Activated CD8-positive, alpha-beta T cell treated with anti-CD3 and anti-CD28 coated beads for 36 hours (primary cell): ENCODE measurements around the gene RGS5. TPM values are rescaled to one million over a fixed set of nuclear protein-coding genes. Genes with fewer than 3 reads are reported as not detected.

Experiments used
- ATAC-seq: fragments of 200-7000 bp; cut with Tn5 transposase; one replicate; pipeline ENCODE4 v1.10.0; 2021; ENCODE audit warnings: mild to moderate bottlenecking, moderate library complexity
- CTCF ChIA-PET: fragments of 350-600 bp; sonication (Branson Sonifier 250); formaldehyde crosslinking; loops from one replicate; lab custom pipeline; 2021; ENCODE audit warnings: antibody characterized with exemption; lab: Charles Lee
- POLR2A ChIA-PET: fragments of 350-600 bp; sonication (Branson Sonifier 250); formaldehyde crosslinking; loops from one replicate; lab custom pipeline; 2021; ENCODE audit warnings: antibody characterized with exemption; lab: Charles Lee
- DNase-seq: peaks from one replicate; pipeline ENCODE4 v3.0.0-alpha.2; 2020
- H3K27ac Mint-ChIP-seq: one replicate; pipeline ENCODE4 v1.8.0; 2021; ENCODE audit warnings: mild to moderate bottlenecking, mixed read lengths
- H3K27me3 Mint-ChIP-seq: one replicate; pipeline ENCODE4 v1.8.0; 2021; ENCODE audit warnings: mixed read lengths
- H3K36me3 Mint-ChIP-seq: one replicate; pipeline ENCODE4 v1.8.0; 2021; ENCODE audit warnings: low read depth, mixed read lengths
- H3K4me1 Mint-ChIP-seq: one replicate; pipeline ENCODE4 v1.8.0; 2021; ENCODE audit warnings: low read depth, mixed read lengths
- H3K4me3 Mint-ChIP-seq: one replicate; pipeline ENCODE4 v1.8.0; 2021; ENCODE audit warnings: mild to moderate bottlenecking, moderate library complexity, mixed read lengths
- H3K9me3 Mint-ChIP-seq: one replicate; pipeline ENCODE4 v1.8.0; 2021; ENCODE audit warnings: mixed read lengths
- intact Hi-C: fragments of 100-400 bp; cut with micrococcal nuclease; formaldehyde crosslinking; loops from one replicate; pipeline ENCODE4 v1.10.0; 2022
- total RNA-seq, 2 experiments: library from RNA; stranded (reverse); gene quantifications; one replicate each; pipeline ENCODE4 v1.2.3, GENCODE V29; 2021
- TF ChIP-seq, protein P1 (sequence below): fragments of 200-600 bp; IDR thresholded peaks from one replicate; pipeline ENCODE4 v1.8.0; 2022; ENCODE audit warnings: antibody characterized with exemption, mild to moderate bottlenecking

Gene RGS5
- total RNA-seq, 2 experiments from 2014 or later, result 3.6 to 6.0 TPM

GRCh38 chr1:163187849-163188248 lies 14.9 kb downstream of the RGS5 start:
- Mint-ChIP-seq H3K36me3 (no peaks in the 10 kb centered on the region), H3K4me1 (no peaks in the 10 kb centered on the region), H3K27me3 (peaks cover 3% of the 10 kb centered on the region), H3K27ac (no peak overlapping the region), H3K9me3 (no peaks in the 10 kb centered on the region), H3K4me3 (no peak overlapping the region)
- POLR2A ChIA-PET, result no interaction called here
- DNase-seq (no peak), ATAC-seq (no peak)
- TF ChIP-seq, protein P1, sequence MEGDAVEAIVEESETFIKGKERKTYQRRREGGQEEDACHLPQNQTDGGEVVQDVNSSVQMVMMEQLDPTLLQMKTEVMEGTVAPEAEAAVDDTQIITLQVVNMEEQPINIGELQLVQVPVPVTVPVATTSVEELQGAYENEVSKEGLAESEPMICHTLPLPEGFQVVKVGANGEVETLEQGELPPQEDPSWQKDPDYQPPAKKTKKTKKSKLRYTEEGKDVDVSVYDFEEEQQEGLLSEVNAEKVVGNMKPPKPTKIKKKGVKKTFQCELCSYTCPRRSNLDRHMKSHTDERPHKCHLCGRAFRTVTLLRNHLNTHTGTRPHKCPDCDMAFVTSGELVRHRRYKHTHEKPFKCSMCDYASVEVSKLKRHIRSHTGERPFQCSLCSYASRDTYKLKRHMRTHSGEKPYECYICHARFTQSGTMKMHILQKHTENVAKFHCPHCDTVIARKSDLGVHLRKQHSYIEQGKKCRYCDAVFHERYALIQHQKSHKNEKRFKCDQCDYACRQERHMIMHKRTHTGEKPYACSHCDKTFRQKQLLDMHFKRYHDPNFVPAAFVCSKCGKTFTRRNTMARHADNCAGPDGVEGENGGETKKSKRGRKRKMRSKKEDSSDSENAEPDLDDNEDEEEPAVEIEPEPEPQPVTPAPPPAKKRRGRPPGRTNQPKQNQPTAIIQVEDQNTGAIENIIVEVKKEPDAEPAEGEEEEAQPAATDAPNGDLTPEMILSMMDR, result no peak
- CTCF ChIA-PET, result interaction anchor here (1.1 kb wide), 1 partner anchor 13 kb away, joined by 3 read pairs; no protein-coding TSS in a partner anchor
- intact Hi-C loops, result no loop called here

- TF ChIP-seq, protein P1, result no peak
- DNase-seq (no peak), ATAC-seq (no peak)
- Mint-ChIP-seq H3K36me3 (no peaks in the 10 kb centered on the region), H3K4me1 (no peaks in the 10 kb centered on the region), H3K4me3 (no peak overlapping the region), H3K27me3 (peaks cover 3% of the 10 kb centered on the region), H3K27ac (no peak overlapping the region), H3K9me3 (no peaks in the 10 kb centered on the region)
- ChIA-PET POLR2A (no interaction called here), CTCF (no interaction called here)
- intact Hi-C loops, result no loop called here
These were observed 15.9 kb downstream of the RGS5 start for GRCh38 chr1:163186862-163187261.

DNA sequence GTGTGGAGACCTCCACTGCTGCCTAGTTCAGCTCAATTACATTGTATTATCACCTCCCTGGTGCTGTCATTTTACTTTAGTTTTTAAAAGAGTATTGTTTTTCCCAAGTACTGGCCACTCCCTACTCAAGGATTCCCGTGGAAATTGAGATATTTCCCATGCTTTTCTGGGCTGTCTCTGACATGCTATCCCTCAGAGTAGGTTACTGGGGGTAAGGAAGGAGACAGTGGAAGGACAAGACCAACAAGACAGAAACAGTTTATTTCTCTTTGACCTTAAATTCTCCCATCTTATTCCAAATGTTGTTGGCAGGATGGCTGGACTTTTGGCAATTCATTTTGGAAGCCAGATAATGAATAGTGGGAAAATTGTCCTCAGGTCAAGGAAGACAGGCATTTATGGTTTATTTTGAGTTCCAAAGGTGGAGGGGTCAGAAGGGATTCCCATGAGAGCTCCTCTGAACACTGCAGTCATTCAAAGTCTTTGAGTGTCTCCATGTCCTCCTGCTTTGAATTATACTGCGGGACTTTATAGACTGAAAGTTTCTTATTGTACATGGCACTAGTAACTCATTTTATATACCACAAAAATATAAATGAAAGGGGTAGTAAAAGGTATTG lies 20.3 kb downstream of the RGS5 start:
- H3K9me3 Mint-ChIP-seq, result no peaks in the 10 kb centered on the region
- no peak overlapping the region for H3K4me3 Mint-ChIP-seq
- CTCF ChIA-PET, result no interaction called here
- POLR2A ChIA-PET, result no interaction called here
- DNase-seq, result no peak
- peaks cover 3% of the 10 kb centered on the region for H3K27me3 Mint-ChIP-seq
- no peak for ATAC-seq
- intact Hi-C loops, result no loop called here
- no peak overlapping the region for H3K27ac Mint-ChIP-seq
- H3K4me1 Mint-ChIP-seq, result no peaks in the 10 kb centered on the region
- no peaks in the 10 kb centered on the region for H3K36me3 Mint-ChIP-seq
- TF ChIP-seq, protein P1, result no peak

GRCh38 chr1:163178628-163179027 lies 24.1 kb downstream of the RGS5 start:
- intact Hi-C loops, result loop anchor here (10.0 kb wide), 1 partner anchor 136 kb away; no protein-coding TSS in a partner anchor

DNA sequence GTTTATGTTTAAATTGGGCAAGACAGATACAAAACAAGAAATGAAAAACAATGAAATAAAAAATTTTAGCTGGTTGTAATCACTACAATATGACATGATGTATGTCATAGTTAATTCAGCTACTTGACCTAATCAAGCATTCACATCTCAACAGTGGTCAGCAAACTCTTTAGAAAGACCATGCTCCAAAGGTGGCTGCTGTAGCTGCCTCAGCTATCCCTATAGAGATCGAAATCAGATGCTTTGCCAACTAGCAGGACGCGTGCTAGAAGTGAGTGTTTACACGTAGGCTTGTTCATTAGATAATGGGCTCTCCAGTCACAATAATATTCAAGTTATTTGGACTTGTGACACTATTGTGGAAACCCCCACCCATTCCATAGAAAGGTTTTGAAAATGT lies 25.9 kb downstream of the RGS5 start:
- H3K27me3 Mint-ChIP-seq, result peaks cover 3% of the 10 kb centered on the region
- ATAC-seq, result no peak
- H3K36me3 Mint-ChIP-seq, result no peaks in the 10 kb centered on the region
- H3K27ac Mint-ChIP-seq, result no peak overlapping the region
- H3K9me3 Mint-ChIP-seq, result no peaks in the 10 kb centered on the region
- no peaks in the 10 kb centered on the region for H3K4me1 Mint-ChIP-seq
- no peak overlapping the region for H3K4me3 Mint-ChIP-seq
- TF ChIP-seq, protein P1, result no peak
- DNase-seq, result no peak
- ChIA-PET CTCF (interaction anchor here (1.1 to 2.2 kb wide), 4 partner anchors 10 to 323 kb away, joined by 3 to 8 read pairs (median 4); no protein-coding TSS in a partner anchor), POLR2A (no interaction called here)
- intact Hi-C loops, result loop anchor here (10.0 kb wide), 1 partner anchor 138 kb away; no protein-coding TSS in a partner anchor

More at GRCh38 chr1:163178628-163179027, 24.1 kb downstream of the RGS5 start:
- no peaks in the 10 kb centered on the region for H3K9me3 Mint-ChIP-seq
- DNase-seq, result no peak
- ATAC-seq, result no peak
- peaks cover 3% of the 10 kb centered on the region for H3K27me3 Mint-ChIP-seq
- POLR2A ChIA-PET, result no interaction called here
- no peaks in the 10 kb centered on the region for H3K4me1 Mint-ChIP-seq
- H3K27ac Mint-ChIP-seq, result no peak overlapping the region
- CTCF ChIA-PET, result no interaction called here
- no peaks in the 10 kb centered on the region for H3K36me3 Mint-ChIP-seq
- no peak overlapping the region for H3K4me3 Mint-ChIP-seq
- TF ChIP-seq, protein P1, result no peak
